Activated CD8-positive, alpha-beta T cell treated with anti-CD3 and anti-CD28 coated beads for 36 hours (primary cell): ENCODE data around the gene NPAS2. TPM values are rescaled to one million over a fixed set of nuclear protein-coding genes. Genes with fewer than 3 reads are reported as not detected.

ENCODE experiments used
- ATAC-seq: fragments of 200-7000 bp; cut with Tn5 transposase; one replicate; pipeline ENCODE4 v1.10.0; 2021; ENCODE audit warnings: mild to moderate bottlenecking, moderate library complexity
- CTCF ChIA-PET: fragments of 350-600 bp; sonication (Branson Sonifier 250); formaldehyde crosslinking; loops from one replicate; lab custom pipeline; 2021; ENCODE audit warnings: antibody characterized with exemption; lab: Charles Lee
- POLR2A ChIA-PET: fragments of 350-600 bp; sonication (Branson Sonifier 250); formaldehyde crosslinking; loops from one replicate; lab custom pipeline; 2021; ENCODE audit warnings: antibody characterized with exemption; lab: Charles Lee
- DNase-seq: peaks from one replicate; pipeline ENCODE4 v3.0.0-alpha.2; 2020
- H3K27ac Mint-ChIP-seq: one replicate; pipeline ENCODE4 v1.8.0; 2021; ENCODE audit warnings: mild to moderate bottlenecking, mixed read lengths
- H3K27me3 Mint-ChIP-seq: one replicate; pipeline ENCODE4 v1.8.0; 2021; ENCODE audit warnings: mixed read lengths
- H3K36me3 Mint-ChIP-seq: one replicate; pipeline ENCODE4 v1.8.0; 2021; ENCODE audit warnings: low read depth, mixed read lengths
- H3K4me1 Mint-ChIP-seq: one replicate; pipeline ENCODE4 v1.8.0; 2021; ENCODE audit warnings: low read depth, mixed read lengths
- H3K4me3 Mint-ChIP-seq: one replicate; pipeline ENCODE4 v1.8.0; 2021; ENCODE audit warnings: mild to moderate bottlenecking, moderate library complexity, mixed read lengths
- H3K9me3 Mint-ChIP-seq: one replicate; pipeline ENCODE4 v1.8.0; 2021; ENCODE audit warnings: mixed read lengths
- intact Hi-C: fragments of 100-400 bp; cut with micrococcal nuclease; formaldehyde crosslinking; loops from one replicate; pipeline ENCODE4 v1.10.0; 2022
- total RNA-seq, 2 experiments: library from RNA; stranded (reverse); gene quantifications; one replicate each; pipeline ENCODE4 v1.2.3, GENCODE V29; 2021
- TF ChIP-seq, protein P1 (sequence below): fragments of 200-600 bp; IDR thresholded peaks from one replicate; pipeline ENCODE4 v1.8.0; 2022; ENCODE audit warnings: antibody characterized with exemption, mild to moderate bottlenecking

NPAS2 gene
- total RNA-seq, 2 experiments from 2014 or later = 14.4 to 15.2 TPM

- Mint-ChIP-seq H3K4me1 (peaks cover 7% of the 10 kb centered on the region), H3K27me3 (no peaks in the 10 kb centered on the region), H3K4me3 (no peak overlapping the region), H3K9me3 (no peaks in the 10 kb centered on the region), H3K27ac (no peak overlapping the region), H3K36me3 (peaks cover 6% of the 10 kb centered on the region)
- TF ChIP-seq, protein P1, sequence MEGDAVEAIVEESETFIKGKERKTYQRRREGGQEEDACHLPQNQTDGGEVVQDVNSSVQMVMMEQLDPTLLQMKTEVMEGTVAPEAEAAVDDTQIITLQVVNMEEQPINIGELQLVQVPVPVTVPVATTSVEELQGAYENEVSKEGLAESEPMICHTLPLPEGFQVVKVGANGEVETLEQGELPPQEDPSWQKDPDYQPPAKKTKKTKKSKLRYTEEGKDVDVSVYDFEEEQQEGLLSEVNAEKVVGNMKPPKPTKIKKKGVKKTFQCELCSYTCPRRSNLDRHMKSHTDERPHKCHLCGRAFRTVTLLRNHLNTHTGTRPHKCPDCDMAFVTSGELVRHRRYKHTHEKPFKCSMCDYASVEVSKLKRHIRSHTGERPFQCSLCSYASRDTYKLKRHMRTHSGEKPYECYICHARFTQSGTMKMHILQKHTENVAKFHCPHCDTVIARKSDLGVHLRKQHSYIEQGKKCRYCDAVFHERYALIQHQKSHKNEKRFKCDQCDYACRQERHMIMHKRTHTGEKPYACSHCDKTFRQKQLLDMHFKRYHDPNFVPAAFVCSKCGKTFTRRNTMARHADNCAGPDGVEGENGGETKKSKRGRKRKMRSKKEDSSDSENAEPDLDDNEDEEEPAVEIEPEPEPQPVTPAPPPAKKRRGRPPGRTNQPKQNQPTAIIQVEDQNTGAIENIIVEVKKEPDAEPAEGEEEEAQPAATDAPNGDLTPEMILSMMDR = no peak
- ATAC-seq (no peak), DNase-seq (no peak)
- intact Hi-C loops = no loop called here
- POLR2A ChIA-PET = no interaction called here
- CTCF ChIA-PET = interaction anchor here (1.1 to 1.7 kb wide), 2 partner anchors 12 to 237 kb away, joined by 3 to 5 read pairs; no protein-coding TSS in a partner anchor
Measured at GRCh38 chr2:100844514-100844913, 24.6 kb downstream of the NPAS2 start.

- H3K4me3 Mint-ChIP-seq = no peak overlapping the region
- DNase-seq (no peak), ATAC-seq (no peak)
- TF ChIP-seq, protein P1 = no peak
- H3K27me3 Mint-ChIP-seq = no peaks in the 10 kb centered on the region
- ChIA-PET CTCF (interaction anchor here (1.1 to 1.7 kb wide), 2 partner anchors 11 to 238 kb away, joined by 3 to 5 read pairs; no protein-coding TSS in a partner anchor), POLR2A (no interaction called here)
- intact Hi-C loops = no loop called here
- H3K9me3 Mint-ChIP-seq = no peaks in the 10 kb centered on the region
- H3K36me3 Mint-ChIP-seq = peaks cover 6% of the 10 kb centered on the region
- H3K4me1 Mint-ChIP-seq = peaks cover 7% of the 10 kb centered on the region
- H3K27ac Mint-ChIP-seq = no peak overlapping the region
Measured at GRCh38 chr2:100845141-100845991, 25.4 kb downstream of the NPAS2 start.

DNA sequence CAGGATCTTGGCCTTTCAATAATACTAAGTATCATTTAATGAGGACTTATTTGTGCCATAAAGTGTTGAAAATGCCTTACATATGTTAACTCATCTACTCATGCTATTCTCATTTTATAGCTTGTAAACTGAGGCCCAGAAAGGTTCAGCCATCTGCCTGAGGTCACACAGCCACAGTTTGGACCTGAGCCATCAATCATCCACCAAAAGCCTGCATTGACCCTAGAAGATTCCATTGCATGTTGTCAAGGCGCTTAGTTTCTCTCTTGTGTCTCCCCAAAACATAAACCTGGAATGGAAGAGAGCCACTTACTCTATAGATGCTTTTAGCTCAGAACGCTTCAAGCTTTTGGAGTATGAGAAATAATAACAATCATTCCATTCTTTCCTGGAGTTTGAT is 26.8 kb downstream of the NPAS2 start:
- no peak for ATAC-seq
- no peak for DNase-seq
- ChIA-PET CTCF (no interaction called here), POLR2A (no interaction called here)
- intact Hi-C loops = no loop called here
- H3K27ac Mint-ChIP-seq = no peak overlapping the region
- no peaks in the 10 kb centered on the region for H3K9me3 Mint-ChIP-seq
- peaks cover 7% of the 10 kb centered on the region for H3K4me1 Mint-ChIP-seq
- H3K36me3 Mint-ChIP-seq = peaks cover 6% of the 10 kb centered on the region
- no peak overlapping the region for H3K4me3 Mint-ChIP-seq
- TF ChIP-seq, protein P1 = no peak
- H3K27me3 Mint-ChIP-seq = no peaks in the 10 kb centered on the region

- intact Hi-C loops = no loop called here
- no peaks in the 10 kb centered on the region for H3K27me3 Mint-ChIP-seq
- H3K9me3 Mint-ChIP-seq = no peaks in the 10 kb centered on the region
Measured at GRCh38 chr2:100852447-100852846, 32.5 kb downstream of the NPAS2 start.

More at GRCh38 chr2:100852447-100852846, 32.5 kb downstream of the NPAS2 start:
- DNase-seq (no peak), ATAC-seq (no peak)
- TF ChIP-seq, protein P1 = no peak
- H3K36me3 Mint-ChIP-seq = no peaks in the 10 kb centered on the region
- H3K4me3 Mint-ChIP-seq = no peak overlapping the region
- ChIA-PET CTCF (no interaction called here), POLR2A (no interaction called here)
- H3K27ac Mint-ChIP-seq = no peak overlapping the region
- no peaks in the 10 kb centered on the region for H3K4me1 Mint-ChIP-seq
